GM12864 (cell line): ENCODE results near the gene SLC30A7.
"Not testable (repeated sequence)": the region's sequence is repeated elsewhere in the genome, so short reads cannot be mapped to it uniquely, and the experiment has no call there.

Experiments
- DNase-seq: peaks from one replicate; pipeline ENCODE4 v3.0.0-alpha.2; 2011; ENCODE audit warnings: low read depth
- H3K4me3 ChIP-seq: 2 replicates; pipeline ENCODE4 v1.5.1; 2011; ENCODE audit warnings: mild to moderate bottlenecking, low read depth, low read length, control low read depth
- CTCF ChIP-seq: IDR thresholded peaks from 2 replicates; pipeline ENCODE4 v1.5.1; 2011; ENCODE audit warnings: low read depth, mild to moderate bottlenecking, moderate library complexity, low read length, control low read depth, inconsistent platforms; ENCODE audit errors: missing control alignments

The SLC30A7 gene

GRCh38 chr1:100950337-100950736 lies 54.4 kb downstream of the SLC30A7 start:
- DNase-seq, result no peak
- TF ChIP-seq CTCF, result no peak
- H3K4me3 ChIP-seq, result no peak overlapping the region

- TF ChIP-seq CTCF, result no peak
- no peak overlapping the region for H3K4me3 ChIP-seq
- DNase-seq, result no peak
Observed at GRCh38 chr1:100950781-100951180, 54.9 kb downstream of the SLC30A7 start.

GRCh38 chr1:100952104-100952745 lies 56.3 kb downstream of the SLC30A7 start:
- no peak for TF ChIP-seq CTCF
- no peak for DNase-seq
- H3K4me3 ChIP-seq, result no peak overlapping the region

- H3K4me3 ChIP-seq, DNase-seq: not testable (repeated sequence)
Observed at GRCh38 chr1:100952970-100953369, 57.1 kb downstream of the SLC30A7 start.

GRCh38 chr1:100953960-100954730 lies 58.3 kb downstream of the SLC30A7 start:
- no peak for DNase-seq
- no peak for TF ChIP-seq CTCF
- H3K4me3 ChIP-seq, result no peak overlapping the region

GRCh38 chr1:100955322-100955721 lies 59.4 kb downstream of the SLC30A7 start:
- H3K4me3 ChIP-seq, result no peak overlapping the region
- DNase-seq, result no peak
- TF ChIP-seq CTCF, result no peak

GRCh38 chr1:100959502-100960060 lies 63.7 kb downstream of the SLC30A7 start:
- TF ChIP-seq CTCF, result no peak
- DNase-seq, result no peak
- H3K4me3 ChIP-seq, result no peak overlapping the region
